HEK293T (cell line): ENCODE measurements around the gene SLC10A7.

Source experiments
- ARNT ChIP-seq: fragments of 450-650 bp; IDR thresholded peaks from 2 replicates; pipeline ENCODE4 v1.6.1; 2017; ENCODE audit warnings: mild to moderate bottlenecking
- BHLHE40 ChIP-seq: fragments of 450-650 bp; IDR thresholded peaks from 2 replicates; pipeline ENCODE4 v1.6.1; 2016; ENCODE audit warnings: mild to moderate bottlenecking, moderate library complexity, borderline replicate concordance
- FOXA1 ChIP-seq: fragments of 450-650 bp; IDR thresholded peaks from 2 replicates; pipeline ENCODE4 v1.6.1; 2016; ENCODE audit warnings: mild to moderate bottlenecking
- FOXK2 ChIP-seq: fragments of 450-650 bp; IDR thresholded peaks from 2 replicates; pipeline ENCODE4 v1.6.1; 2016; ENCODE audit warnings: mild to moderate bottlenecking
- HDGF ChIP-seq: fragments of 450-650 bp; IDR thresholded peaks from 2 replicates; pipeline ENCODE4 v1.6.1; 2017; ENCODE audit warnings: antibody characterized with exemption, borderline replicate concordance
- L3MBTL2 ChIP-seq: fragments of 450-650 bp; conservative IDR thresholded peaks from 2 replicates; pipeline ENCODE4 v1.6.1; 2016; ENCODE audit warnings: mild to moderate bottlenecking
- NFRKB ChIP-seq: fragments of 450-650 bp; IDR thresholded peaks from 2 replicates; pipeline ENCODE4 v1.6.1; 2016; ENCODE audit warnings: mild to moderate bottlenecking, moderate library complexity
- SP1 ChIP-seq: fragments of 450-650 bp; IDR thresholded peaks from 2 replicates; pipeline ENCODE4 v1.6.1; 2017
- TARDBP ChIP-seq: fragments of 450-650 bp; IDR thresholded peaks from 2 replicates; pipeline ENCODE4 v1.6.1; 2016

GRCh38 chr4:146417822-146418221 lies 103.9 kb downstream of the SLC10A7 start:
- no peak for TF ChIP-seq HDGF
- TF ChIP-seq SP1: no peak
- no peak for TF ChIP-seq BHLHE40
- TF ChIP-seq ARNT: no peak
- TF ChIP-seq FOXK2: no peak
- no peak for TF ChIP-seq FOXA1
- no peak for TF ChIP-seq NFRKB
- no peak for TF ChIP-seq TARDBP
- TF ChIP-seq L3MBTL2: no peak
